ENCODE data around the gene CST9. TPM values are rescaled to one million over a fixed set of nuclear protein-coding genes. Genes with fewer than 3 reads are reported as not detected.

CST9 gene
- total RNA-seq, 2 donors from 2014 or later: not detected

DNA sequence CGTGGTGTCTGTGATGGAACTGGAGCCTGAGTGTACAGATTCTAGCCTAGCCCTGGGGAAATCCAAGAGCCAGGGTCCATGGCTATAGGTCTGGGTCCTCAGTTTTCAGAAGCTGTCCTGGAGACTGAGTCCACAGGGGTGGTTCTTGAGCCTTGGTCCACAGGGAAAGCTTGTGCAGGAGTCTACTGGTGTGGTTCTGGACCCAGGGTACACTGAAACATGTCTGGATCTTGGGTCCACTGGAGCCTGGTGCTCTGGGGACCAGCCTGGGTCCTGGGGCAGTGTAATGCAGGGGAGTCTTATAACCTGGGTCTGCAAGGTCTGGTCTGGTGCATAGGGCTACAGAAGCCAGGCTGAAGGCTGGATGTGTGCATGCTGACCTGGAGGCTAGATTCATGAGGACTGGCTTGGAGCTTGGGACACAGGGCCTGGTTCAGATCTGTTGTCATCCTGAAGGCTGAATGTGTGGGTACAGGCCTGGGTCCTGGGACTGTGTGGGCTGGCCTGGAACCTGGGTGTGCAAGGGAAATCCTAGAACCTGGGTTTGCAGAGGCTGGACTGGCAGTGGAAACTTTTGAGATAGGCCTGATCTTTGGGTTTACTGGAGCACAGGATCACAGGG lies 42.9 kb downstream of the CST9 start:
- no peak for DNase-seq
- Mint-ChIP-seq H3K36me3 (ENCODE audit: insufficient read depth in 2 of 2) (peaks cover 8 to 9% of the 10 kb centered on the region in 2 donors), H3K27ac (no peak overlapping the region), H3K27me3 (ENCODE audit: low read depth) (peaks cover 9% of the 10 kb centered on the region), H3K4me3 (no peak overlapping the region), H3K9me3 (peaks cover 2 to 11% of the 10 kb centered on the region in 2 donors), H3K4me1 (ENCODE audit: low read depth) (no peaks in the 10 kb centered on the region)
- no peak for ATAC-seq (replicated peaks in 1 of 2)

DNA sequence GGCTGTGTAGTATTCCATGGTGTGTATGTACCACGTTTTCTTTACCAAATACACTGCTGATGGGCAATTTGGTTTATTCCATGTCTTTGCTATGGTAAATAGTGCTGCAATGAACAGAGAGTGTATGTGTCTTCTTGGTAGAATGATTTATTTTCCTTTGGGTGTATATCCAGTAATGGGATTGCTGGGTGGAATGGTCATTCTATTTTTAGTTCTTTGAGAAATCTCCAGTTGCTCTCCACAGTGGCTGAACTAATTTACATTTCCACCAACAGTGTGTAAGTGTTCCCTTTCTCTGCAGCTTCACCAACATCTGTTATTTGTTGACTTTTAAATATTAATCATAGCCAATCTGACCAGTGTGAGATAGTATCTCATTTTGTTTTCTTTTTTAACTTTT lies 51.3 kb downstream of the CST9 start:
- H3K4me3 Mint-ChIP-seq: no peak overlapping the region
- H3K36me3 Mint-ChIP-seq (ENCODE audit: insufficient read depth in 2 of 2): peaks cover 0 to 2% of the 10 kb centered on the region in 2 donors
- ATAC-seq (replicated peaks in 1 of 2) (no peak), DNase-seq (no peak)
- peaks cover 0 to 6% of the 10 kb centered on the region in 2 donors for H3K9me3 Mint-ChIP-seq
- H3K27me3 Mint-ChIP-seq (ENCODE audit: low read depth): peaks cover 18% of the 10 kb centered on the region
- no peak overlapping the region for H3K27ac Mint-ChIP-seq
- no peaks in the 10 kb centered on the region for H3K4me1 Mint-ChIP-seq (ENCODE audit: low read depth)

Other genes with a start within 250 kb of the CST9 start
- gene GZF1, start 243.7 kb downstream of the CST9 start, total RNA-seq: 1 to 10 TPM; 5.9 to 9.5 TPM
- gene NAPB, start 184.4 kb downstream of the CST9 start, total RNA-seq: 10 to 100 TPM in 1 of 2 donors, 1 to 10 TPM in 1; 9.0 to 14.2 TPM
- not detected for gene CSTL1, start 166.2 kb downstream of the CST9 start, total RNA-seq
- not detected for gene CST11, start 153.0 kb downstream of the CST9 start, total RNA-seq
- gene CST8, start 114.8 kb downstream of the CST9 start, total RNA-seq: not detected
- not detected for gene CST9L, start 37.4 kb downstream of the CST9 start, total RNA-seq
- gene CST3, start 32.0 kb upstream of the CST9 start, total RNA-seq: under 1 TPM; 0.22 to 0.30 TPM
- not detected for gene CST4, start 83.1 kb upstream of the CST9 start, total RNA-seq
- gene CST1, start 145.0 kb upstream of the CST9 start, total RNA-seq: not detected
- not detected for gene CST2, start 220.8 kb upstream of the CST9 start, total RNA-seq